GM21529 (cell line): ENCODE measurements around the gene CCNI.
"Not testable (repeated sequence)": the region's sequence is repeated elsewhere in the genome, so short reads cannot be mapped to it uniquely, and the experiment has no call there.

ENCODE experiments used
- ATAC-seq: cut with Tn5 transposase; IDR thresholded peaks from one replicate; pipeline ENCODE4 v1.9.1; 2021; ENCODE audit not compliant: unreplicated experiment

Gene CCNI

DNA sequence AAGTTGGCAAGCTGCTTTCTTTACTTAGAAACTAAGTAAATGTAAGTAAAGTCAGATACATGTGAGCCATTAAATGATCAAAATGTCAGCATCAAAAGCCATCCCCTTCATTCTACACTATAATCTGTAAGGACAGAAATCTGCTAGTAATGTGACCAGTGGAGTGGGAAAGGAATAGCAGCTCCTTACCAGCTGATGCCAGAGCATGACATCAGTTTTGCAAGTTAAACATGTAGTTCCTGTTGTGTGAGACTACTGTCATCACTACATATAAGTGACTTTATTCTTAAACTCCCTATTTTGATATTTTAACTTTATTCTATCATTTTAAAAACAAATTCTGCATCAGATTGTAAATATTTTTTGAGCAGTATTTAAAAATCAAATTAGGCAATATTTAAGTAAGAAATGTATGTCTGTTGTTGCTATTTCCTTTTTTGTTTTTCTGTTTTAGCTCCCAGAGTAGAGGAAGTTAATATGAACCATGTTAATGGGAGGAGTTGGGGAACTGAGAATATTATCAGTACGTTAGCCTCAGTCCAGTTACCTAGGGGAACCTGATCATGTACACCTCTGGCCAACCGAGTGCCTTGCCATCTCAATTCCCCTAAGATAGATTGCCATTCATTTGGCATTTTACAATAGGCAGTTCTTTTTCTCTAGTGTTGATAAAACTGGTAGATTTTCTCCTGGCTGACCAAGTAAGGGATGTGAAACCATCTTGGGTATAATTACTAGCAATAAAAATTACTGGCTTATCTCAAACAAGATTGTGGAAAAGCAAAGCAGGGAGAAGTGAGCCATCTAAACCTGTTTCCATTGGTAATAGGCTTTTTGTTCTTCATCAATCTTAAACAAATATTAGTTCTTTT lies 34.7 kb downstream of the CCNI start:
- ATAC-seq = no peak

GRCh38 chr4:77040270-77040669 lies 35.5 kb downstream of the CCNI start:
- ATAC-seq = no peak

GRCh38 chr4:77039796-77040195 lies 36.0 kb downstream of the CCNI start:
- ATAC-seq = no peak

- no peak for ATAC-seq
These were observed 38.1 kb downstream of the CCNI start for GRCh38 chr4:77037736-77038135.

DNA sequence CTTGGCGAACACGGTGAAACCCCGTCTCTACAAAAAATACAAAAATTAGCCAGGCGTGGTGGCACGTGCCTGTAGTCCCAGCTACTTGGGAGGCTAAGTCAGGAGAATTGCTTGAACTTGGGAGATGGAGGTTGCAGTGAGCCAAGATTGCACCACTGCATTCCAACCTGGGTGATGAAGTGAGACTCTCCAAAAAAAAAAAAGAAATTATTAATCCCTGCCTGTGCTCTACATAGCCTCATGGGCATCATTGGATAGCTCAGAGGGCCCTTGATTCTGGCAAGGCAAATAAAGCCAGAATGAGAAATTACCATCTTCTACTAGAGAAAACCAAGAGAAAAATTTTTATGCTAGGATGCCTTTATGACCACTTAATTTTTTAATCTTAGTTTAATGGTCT lies 38.6 kb downstream of the CCNI start:
- not testable (repeated sequence) for ATAC-seq

DNA sequence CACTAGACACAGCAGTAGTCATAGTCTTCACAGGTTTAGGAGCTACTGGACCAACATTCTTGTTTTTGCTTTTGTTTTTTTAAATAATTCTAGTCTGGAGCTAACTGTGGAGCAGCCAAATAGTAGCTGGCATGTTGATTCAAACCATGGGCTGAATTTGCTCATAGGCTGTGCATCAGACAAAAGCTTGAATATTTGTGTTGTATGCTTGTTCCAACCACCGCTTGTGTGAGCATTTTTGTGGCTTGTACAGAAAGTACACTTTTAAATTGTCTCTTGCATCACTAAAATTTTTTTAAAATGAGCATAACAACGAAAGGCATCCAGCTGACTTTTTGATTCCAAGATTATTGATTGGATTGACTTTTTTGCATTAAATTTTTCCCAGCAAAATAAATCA lies 39.6 kb downstream of the CCNI start:
- ATAC-seq = no peak

DNA sequence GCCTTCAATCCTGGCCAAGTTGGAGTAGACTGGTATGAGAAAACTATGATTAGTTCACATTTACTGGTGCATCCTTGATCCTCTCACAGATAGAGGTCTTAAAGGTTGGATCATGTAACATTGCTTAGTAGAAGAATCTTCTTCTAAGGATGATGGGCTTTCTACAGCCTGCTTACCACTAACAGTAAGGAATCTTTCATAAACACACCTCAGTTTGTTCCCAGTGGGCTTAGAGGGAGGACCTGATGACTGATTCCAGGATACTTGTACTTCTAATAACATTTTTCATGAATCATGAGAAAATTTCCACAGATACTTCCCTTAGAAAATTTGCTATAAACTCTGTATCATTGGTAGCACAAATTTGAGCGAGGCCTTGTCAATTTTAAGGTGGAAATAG lies 40.6 kb downstream of the CCNI start:
- ATAC-seq = no peak

DNA sequence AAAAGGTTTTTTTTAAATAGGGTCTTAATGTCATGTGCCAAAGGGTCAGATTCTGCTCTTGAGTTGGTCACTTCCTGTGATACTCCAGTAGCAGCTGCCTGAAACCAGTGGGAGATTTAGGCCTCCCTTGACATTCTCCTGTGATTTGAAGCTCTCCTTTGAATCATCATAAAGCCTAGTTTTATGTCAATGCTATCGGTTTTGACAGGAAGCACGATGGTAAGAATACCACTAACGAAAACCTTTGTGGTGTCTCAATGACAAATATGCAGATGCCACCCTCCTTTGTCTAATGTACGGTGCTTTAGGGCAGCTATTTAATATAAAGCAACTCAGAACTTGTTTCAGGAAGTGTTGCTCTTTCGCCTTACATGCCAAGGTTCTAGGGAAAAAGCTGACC lies 44.2 kb downstream of the CCNI start:
- ATAC-seq = no peak

DNA sequence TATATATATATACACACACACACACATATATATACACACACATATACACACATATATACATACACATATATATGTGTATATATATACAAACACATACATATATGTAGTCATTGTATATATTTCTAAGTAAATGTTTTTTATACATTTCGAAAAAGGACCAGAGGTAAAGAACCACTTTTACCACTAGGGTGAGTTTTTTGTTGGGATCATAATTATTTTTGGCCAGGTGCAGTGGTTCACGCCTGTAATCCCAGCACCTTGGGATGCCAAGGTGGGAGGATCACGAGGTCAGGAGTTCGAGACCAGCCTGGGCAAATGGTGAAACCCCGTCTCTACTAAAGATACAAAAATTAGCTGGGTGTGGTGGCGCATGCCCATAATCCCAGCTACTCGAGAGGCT lies 46.0 kb downstream of the CCNI start:
- ATAC-seq = not testable (repeated sequence)

DNA sequence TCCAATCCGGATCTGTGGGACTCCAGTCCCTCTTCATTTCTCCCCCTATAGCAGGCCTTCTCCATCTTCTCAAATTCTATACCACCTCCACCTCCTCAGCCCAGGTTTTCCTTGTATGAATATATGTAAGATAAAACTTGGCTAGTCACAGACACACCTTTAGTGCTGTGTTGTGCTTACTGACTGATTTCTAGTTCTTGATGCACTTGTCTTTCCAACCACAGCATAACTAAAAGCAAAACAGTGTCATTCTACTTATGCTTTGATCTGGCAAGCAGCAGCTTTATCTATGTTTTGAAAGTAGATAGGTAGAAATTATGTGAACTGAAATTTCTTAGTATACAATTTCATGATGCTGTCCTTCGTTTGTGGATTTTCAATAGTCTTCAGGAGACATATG lies 47.5 kb downstream of the CCNI start:
- no peak for ATAC-seq

DNA sequence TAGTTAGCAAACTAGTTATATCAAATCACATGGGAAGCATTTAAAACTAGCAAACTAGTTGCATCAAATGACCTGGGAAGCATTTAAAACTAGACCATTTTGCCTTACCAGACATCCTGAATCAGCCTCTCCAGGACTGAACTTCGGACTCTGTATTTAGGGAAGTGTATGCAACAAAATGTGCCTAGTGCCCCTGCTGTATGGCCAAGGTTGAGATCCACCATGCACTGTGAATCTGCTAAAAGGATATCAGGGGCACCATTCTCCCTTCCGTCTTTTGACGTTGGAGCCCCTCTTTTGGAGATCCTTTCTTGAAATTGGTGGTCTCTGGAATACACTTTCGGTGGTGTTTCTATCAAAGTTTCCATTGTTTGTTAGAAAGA lies 49.5 kb downstream of the CCNI start:
- no peak for ATAC-seq

DNA sequence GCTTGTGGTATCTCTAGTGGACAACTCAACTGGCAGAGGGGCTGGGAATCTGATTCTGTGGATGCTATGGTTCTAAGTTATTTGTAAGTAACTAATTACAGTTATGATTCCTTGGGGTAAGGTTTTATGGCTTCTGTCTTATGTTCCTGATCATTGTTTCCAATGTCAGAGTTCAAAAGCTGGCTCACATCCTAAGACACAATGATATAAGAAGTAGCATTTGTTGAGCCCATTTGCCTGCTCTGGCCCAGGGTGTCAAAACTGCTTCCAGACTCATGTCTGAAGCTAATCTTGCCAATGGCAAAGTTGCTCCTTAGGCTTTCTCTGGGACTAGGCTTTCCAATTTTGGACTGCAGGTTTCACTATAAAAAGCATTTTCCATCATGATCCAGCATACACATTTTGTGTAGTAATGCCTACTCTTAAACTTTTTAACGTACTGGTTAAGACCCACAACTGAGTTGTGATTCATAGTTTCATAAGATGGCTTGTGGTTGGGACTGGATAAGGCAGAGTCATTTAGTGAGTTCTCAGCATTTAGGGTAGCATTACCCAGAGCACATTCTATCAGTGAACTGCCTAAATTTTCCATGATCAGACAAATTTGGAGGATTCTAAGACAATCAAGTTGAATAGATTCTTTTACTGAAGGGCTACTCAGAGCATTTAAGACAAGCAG lies 50.0 kb downstream of the CCNI start:
- ATAC-seq = peak; percentile 94

DNA sequence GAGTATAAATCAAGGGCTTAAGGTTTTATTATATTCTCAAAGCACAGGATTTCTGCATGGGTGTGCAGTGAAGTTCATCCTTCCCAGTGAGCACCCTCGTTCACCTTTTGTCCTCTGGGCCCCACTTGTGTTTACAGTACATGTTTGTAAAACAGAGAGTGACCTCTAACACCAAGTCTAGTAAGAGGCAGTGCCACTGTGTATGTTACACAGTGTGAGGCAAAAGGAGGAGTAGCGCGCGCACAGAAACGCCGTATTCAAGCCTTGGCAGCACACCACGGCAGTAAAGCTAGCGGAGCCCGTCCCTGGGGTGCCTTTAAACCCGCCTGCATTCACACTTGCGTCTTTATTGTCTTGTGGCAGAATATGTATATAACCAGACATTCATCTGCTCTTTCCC lies 51.9 kb downstream of the CCNI start:
- ATAC-seq = no peak

GRCh38 chr4:77022560-77023179 lies 53.1 kb downstream of the CCNI start:
- no peak for ATAC-seq

- ATAC-seq = no peak
These were observed 54.1 kb downstream of the CCNI start for GRCh38 chr4:77021614-77022089.

DNA sequence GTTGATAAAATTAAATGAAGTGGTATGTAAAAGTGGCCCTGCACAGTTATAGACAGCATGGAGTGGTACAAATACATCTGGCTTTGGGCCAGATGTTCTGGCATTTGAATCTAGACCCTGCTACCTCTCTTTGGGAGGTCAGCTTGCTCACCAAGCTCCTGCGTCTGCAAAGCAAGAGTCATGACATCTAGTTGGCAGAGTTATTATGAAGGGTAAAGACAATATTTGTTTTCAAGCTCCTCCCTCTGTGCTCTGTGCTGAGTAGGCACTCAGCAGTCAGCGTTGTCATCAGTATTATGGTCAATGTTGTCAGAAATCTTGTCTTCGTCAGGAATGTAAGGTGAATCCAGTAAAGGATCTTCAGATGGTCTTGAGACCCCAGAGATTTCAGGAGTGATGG lies 55.8 kb downstream of the CCNI start:
- no peak for ATAC-seq

- no peak for ATAC-seq
These were observed 60.4 kb downstream of the CCNI start for GRCh38 chr4:77015390-77015789.

DNA sequence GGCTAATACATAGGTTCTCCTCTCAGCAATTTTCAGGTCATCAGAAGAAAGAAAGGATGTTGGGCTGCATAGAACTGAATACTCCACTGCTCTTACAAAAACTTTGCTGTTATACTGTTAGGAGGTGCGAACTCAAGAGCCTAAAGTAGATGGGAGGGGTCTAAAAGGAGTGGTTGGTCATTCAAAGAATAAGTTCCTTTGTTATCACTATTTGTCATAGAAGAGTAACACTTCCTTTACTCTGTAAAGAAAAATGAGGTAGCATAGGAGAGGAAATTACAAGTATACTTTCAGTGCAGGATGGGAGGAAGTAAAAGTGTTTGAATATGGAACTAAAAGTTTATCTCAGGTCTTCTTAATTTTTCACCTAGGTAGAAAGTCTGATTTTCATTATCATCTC lies 61.5 kb downstream of the CCNI start:
- ATAC-seq = no peak

- ATAC-seq = no peak
These were observed 63.1 kb downstream of the CCNI start for GRCh38 chr4:77012726-77013125.

DNA sequence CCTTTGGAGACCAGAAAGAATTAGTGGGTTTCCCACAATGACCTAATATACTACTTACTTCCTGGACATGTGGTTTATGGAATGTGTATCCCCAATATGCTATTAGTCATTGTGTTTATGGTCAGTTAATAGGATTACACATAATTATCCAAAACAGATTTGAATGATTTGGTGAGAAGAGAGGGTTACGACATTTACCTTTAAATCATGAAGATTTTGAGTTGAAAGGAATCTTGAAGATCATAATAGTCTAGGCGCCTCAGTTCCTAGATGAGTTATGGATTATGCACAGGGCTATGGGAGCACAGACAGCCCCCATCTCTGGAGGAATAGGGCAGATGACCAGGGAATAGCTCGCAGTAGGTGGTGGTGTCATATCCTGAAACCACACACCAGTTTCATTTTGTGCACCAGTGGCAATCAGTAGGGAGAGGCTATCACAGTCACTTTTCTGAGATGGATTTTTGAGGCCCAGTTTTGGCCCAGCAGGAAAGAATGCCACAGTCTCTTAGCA lies 64.9 kb downstream of the CCNI start:
- no peak for ATAC-seq

DNA sequence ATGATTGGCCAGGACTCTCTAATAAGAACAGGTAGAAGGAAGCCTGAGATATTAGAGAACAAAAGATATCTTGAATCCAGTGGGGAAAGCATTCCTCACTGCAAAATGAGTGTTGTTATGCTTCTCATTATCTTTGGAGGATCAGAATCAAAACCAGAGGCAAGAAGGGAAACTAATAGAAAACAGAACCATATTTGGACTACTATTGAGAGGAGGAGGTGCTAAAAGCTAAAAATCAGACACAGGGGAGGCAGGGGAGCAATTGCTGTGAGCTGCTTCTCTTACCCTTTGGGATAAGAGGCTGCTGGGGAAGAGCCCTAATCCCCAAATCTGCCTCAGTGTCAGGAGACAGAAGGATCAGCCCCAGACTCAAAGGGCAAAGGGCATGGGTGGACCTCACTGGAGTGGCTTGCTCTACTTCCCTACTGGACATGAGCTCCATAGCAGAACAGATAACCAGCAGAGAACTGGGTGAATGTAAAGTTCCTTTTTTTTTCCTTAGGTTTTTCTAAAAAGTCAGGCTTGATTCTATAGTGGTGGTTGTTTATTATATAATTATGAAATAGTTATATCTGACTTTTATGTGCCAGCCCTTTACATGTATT lies 66.2 kb downstream of the CCNI start:
- no peak for ATAC-seq
